ENCODE results near the gene COL13A1.

DNA sequence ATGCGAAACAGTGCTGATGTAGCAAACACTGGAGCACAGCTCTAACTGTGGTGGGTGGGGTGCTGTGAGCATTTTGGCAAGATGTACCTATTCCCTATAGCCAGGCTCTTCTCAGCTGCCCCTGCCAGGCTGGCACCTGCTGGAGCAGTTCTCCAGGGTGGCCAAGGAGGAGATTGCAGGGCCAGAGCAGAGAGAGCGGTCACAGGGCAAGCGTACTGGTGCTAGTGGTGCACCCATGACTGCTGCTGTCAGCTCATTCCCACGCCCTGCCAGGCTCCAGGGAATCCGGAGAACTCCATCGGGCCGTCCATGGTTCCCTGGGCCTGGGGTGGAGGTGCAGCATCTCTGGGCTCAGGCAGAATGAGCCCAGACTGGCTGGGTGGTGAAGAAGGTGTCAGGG lies 2.1 kb downstream of the COL13A1 start:
- no peak for TF ChIP-seq POLR2A (IDR thresholded peaks at IDR 0.05; ENCODE audit: extremely low read depth, insufficient read length)
- TF ChIP-seq, protein P1, sequence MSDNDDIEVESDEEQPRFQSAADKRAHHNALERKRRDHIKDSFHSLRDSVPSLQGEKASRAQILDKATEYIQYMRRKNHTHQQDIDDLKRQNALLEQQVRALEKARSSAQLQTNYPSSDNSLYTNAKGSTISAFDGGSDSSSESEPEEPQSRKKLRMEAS (IDR thresholded peaks at IDR 0.05; ENCODE audit: low read depth, low read length): no peak
- TF ChIP-seq, protein P2, sequence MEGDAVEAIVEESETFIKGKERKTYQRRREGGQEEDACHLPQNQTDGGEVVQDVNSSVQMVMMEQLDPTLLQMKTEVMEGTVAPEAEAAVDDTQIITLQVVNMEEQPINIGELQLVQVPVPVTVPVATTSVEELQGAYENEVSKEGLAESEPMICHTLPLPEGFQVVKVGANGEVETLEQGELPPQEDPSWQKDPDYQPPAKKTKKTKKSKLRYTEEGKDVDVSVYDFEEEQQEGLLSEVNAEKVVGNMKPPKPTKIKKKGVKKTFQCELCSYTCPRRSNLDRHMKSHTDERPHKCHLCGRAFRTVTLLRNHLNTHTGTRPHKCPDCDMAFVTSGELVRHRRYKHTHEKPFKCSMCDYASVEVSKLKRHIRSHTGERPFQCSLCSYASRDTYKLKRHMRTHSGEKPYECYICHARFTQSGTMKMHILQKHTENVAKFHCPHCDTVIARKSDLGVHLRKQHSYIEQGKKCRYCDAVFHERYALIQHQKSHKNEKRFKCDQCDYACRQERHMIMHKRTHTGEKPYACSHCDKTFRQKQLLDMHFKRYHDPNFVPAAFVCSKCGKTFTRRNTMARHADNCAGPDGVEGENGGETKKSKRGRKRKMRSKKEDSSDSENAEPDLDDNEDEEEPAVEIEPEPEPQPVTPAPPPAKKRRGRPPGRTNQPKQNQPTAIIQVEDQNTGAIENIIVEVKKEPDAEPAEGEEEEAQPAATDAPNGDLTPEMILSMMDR (IDR thresholded peaks at IDR 0.05; ENCODE audit: low read depth, low read length): no peak
